Smooth muscle cell (in vitro differentiated cells): ENCODE measurements around the gene PAIP2. TPM values are rescaled to one million over a fixed set of nuclear protein-coding genes. Genes with fewer than 3 reads are reported as not detected.

Experiments
- DNase-seq: peaks from one replicate; lab custom pipeline; 2025; ENCODE audit not compliant: unreplicated experiment; lab: John Stamatoyannopoulos, UW
- H2AFZ ChIP-seq: fragments of 200-600 bp; sonication (generic); 2 replicates; pipeline ENCODE4 v1.6.0; 2016; ENCODE audit warnings: antibody characterized with exemption, low read depth, mild to moderate bottlenecking
- H3F3A ChIP-seq: fragments of 200-600 bp; sonication (generic); 2 replicates; pipeline ENCODE4 v1.6.0; 2017; ENCODE audit warnings: antibody characterized with exemption, low read depth
- H3K27ac ChIP-seq: fragments of 200-600 bp; sonication (generic); 2 replicates; pipeline ENCODE4 v1.5.1; 2016; ENCODE audit warnings: low read depth, mild to moderate bottlenecking
- H3K27me3 ChIP-seq: fragments of 200-600 bp; sonication (generic); 2 replicates; pipeline ENCODE4 v1.6.1; 2016; ENCODE audit warnings: low read depth, mild to moderate bottlenecking
- H3K36me3 ChIP-seq: fragments of 200-600 bp; sonication (generic); 2 replicates; pipeline ENCODE4 v1.5.1; 2016; ENCODE audit warnings: low read depth
- H3K4me1 ChIP-seq: fragments of 200-600 bp; sonication (generic); 2 replicates; pipeline ENCODE4 v1.5.1; 2016; ENCODE audit warnings: low read depth
- H3K4me2 ChIP-seq: fragments of 200-600 bp; sonication (generic); 2 replicates; pipeline ENCODE4 v1.6.0; 2016; ENCODE audit warnings: mild to moderate bottlenecking
- H3K4me3 ChIP-seq: fragments of 200-600 bp; sonication (generic); 2 replicates; pipeline ENCODE4 v1.5.1; 2016; ENCODE audit warnings: mild to moderate bottlenecking
- H3K79me2 ChIP-seq: fragments of 200-600 bp; sonication (generic); 2 replicates; pipeline ENCODE4 v1.6.0; 2016; ENCODE audit warnings: low read depth, mild to moderate bottlenecking
- H3K9ac ChIP-seq: fragments of 200-600 bp; sonication (generic); 2 replicates; pipeline ENCODE4 v1.6.0; 2016; ENCODE audit warnings: low read depth
- H3K9me3 ChIP-seq: fragments of 200-600 bp; sonication (generic); replicated peaks from 2 replicates; pipeline ENCODE4 v1.5.1; 2016; ENCODE audit warnings: low read depth
- H4K20me1 ChIP-seq: fragments of 200-600 bp; sonication (generic); 2 replicates; pipeline ENCODE4 v1.6.0; 2016; ENCODE audit warnings: low read depth
- CTCF ChIP-seq: fragments of 200-600 bp; sonication (generic); IDR thresholded peaks from 2 replicates; pipeline ENCODE4 v1.5.1; 2017; ENCODE audit warnings: borderline replicate concordance, mild to moderate bottlenecking, antibody characterized with exemption; ENCODE audit not compliant: insufficient read depth, poor library complexity, severe bottlenecking
- WGBS: methylation state at CpG from one replicate; pipeline ENCODE4 v1.1.7; 2016; ENCODE audit warnings: low lambda C conversion rate; 5-methylcytosine and 5-hydroxymethylcytosine counted together
- polyA plus RNA-seq: library from polyadenylated mRNA; unstranded; fragments of >200 nt; fragmentation: Nextera tagmentation; extraction: Ambion mirVana; gene quantifications from 2 replicates; pipeline ENCODE4 v1.2.1, GENCODE V29; 2016
- total RNA-seq: library from RNA; depleted of rRNA; stranded (reverse); fragments of >200 nt; gene quantifications from 2 replicates; pipeline ENCODE4 v1.2.3, GENCODE V29; 2014

Gene PAIP2
- total and polyA plus RNA-seq, 2 experiments from 2014 or later, result 98.1 to 123 TPM

GRCh38 chr5:139415869-139416268 is 74.2 kb downstream of the PAIP2 start:
- H3K4me2 ChIP-seq, result no peak overlapping the region
- peaks cover 17% of the 10 kb centered on the region for H3K4me1 ChIP-seq
- H3K27me3 ChIP-seq, result no peaks in the 10 kb centered on the region
- no peaks in the 10 kb centered on the region for H3K36me3 ChIP-seq
- H3K79me2 ChIP-seq, result no peaks in the 10 kb centered on the region
- H3K27ac ChIP-seq, result no peak overlapping the region
- H4K20me1 ChIP-seq, result no peaks in the 10 kb centered on the region
- no peak for TF ChIP-seq CTCF
- no peaks in the 10 kb centered on the region for H3K9me3 ChIP-seq
- H3K9ac ChIP-seq, result no peak overlapping the region
- no peak overlapping the region for H2AFZ ChIP-seq
- no peak for DNase-seq
- H3K4me3 ChIP-seq, result no peak overlapping the region
- no peaks in the 10 kb centered on the region for H3F3A ChIP-seq

GRCh38 chr5:139416651-139417050 is 75.0 kb downstream of the PAIP2 start:
- DNase-seq, result no peak
- no peak overlapping the region for H3K9ac ChIP-seq
- no peaks in the 10 kb centered on the region for H3K36me3 ChIP-seq
- no peak overlapping the region for H3K4me3 ChIP-seq
- H3K9me3 ChIP-seq, result no peaks in the 10 kb centered on the region
- H3K27me3 ChIP-seq, result no peaks in the 10 kb centered on the region
- no peaks in the 10 kb centered on the region for H3F3A ChIP-seq
- H3K27ac ChIP-seq, result no peak overlapping the region
- no peak overlapping the region for H2AFZ ChIP-seq
- H3K79me2 ChIP-seq, result no peaks in the 10 kb centered on the region
- H3K4me1 ChIP-seq, result peaks cover 17% of the 10 kb centered on the region
- H3K4me2 ChIP-seq, result no peak overlapping the region
- no peaks in the 10 kb centered on the region for H4K20me1 ChIP-seq
- TF ChIP-seq CTCF, result no peak
- WGBS, result 93% methylated on average over 9 of the region's 9 CpGs

GRCh38 chr5:139417214-139417613 is 75.6 kb downstream of the PAIP2 start:
- Histone ChIP-seq H3K9me3 (no peaks in the 10 kb centered on the region), H3K27me3 (no peaks in the 10 kb centered on the region), H3K27ac (no peak overlapping the region), H3K4me2 (no peak overlapping the region), H3K36me3 (no peaks in the 10 kb centered on the region), H3K4me3 (no peak overlapping the region), H3K9ac (no peak overlapping the region), H3F3A (no peaks in the 10 kb centered on the region), H2AFZ (no peak overlapping the region), H3K4me1 (peaks cover 17% of the 10 kb centered on the region), H3K79me2 (no peaks in the 10 kb centered on the region), H4K20me1 (no peaks in the 10 kb centered on the region)
- no peak for TF ChIP-seq CTCF
- DNase-seq, result no peak
- 79% methylated on average over 4 of the region's 4 CpGs for WGBS

- H3K4me3 ChIP-seq, result no peak overlapping the region
- WGBS, result 88% methylated on average over 1 of the region's 1 CpG
Observed at GRCh38 chr5:139418793-139419192, 77.1 kb downstream of the PAIP2 start.

More at GRCh38 chr5:139418793-139419192, 77.1 kb downstream of the PAIP2 start:
- no peak overlapping the region for H3K4me2 ChIP-seq
- no peaks in the 10 kb centered on the region for H4K20me1 ChIP-seq
- H3K4me1 ChIP-seq, result peaks cover 17% of the 10 kb centered on the region
- no peak for TF ChIP-seq CTCF
- no peak overlapping the region for H2AFZ ChIP-seq
- no peaks in the 10 kb centered on the region for H3K27me3 ChIP-seq
- H3K9me3 ChIP-seq, result no peaks in the 10 kb centered on the region
- H3K36me3 ChIP-seq, result no peaks in the 10 kb centered on the region
- no peak for DNase-seq
- H3F3A ChIP-seq, result no peaks in the 10 kb centered on the region
- no peaks in the 10 kb centered on the region for H3K79me2 ChIP-seq
- H3K9ac ChIP-seq, result no peak overlapping the region
- no peak overlapping the region for H3K27ac ChIP-seq
